GM12878 (cell line): ENCODE results near the gene THADA. TPM values are rescaled to one million over a fixed set of nuclear protein-coding genes. Genes with fewer than 3 reads are reported as not detected.
A peak's percentile ranks its signal among the peaks of the same experiment; 100 is the strongest.

Experiments used
- CHD1 ChIP-seq: IDR thresholded peaks from 2 replicates; pipeline ENCODE4 v1.6.1; 2012; ENCODE audit warnings: low read depth, low read length, improper control_type of control experiment
- EZH2 ChIP-seq: IDR thresholded peaks from 2 replicates; pipeline ENCODE4 v1.6.1; 2012; ENCODE audit warnings: low read depth, mild to moderate bottlenecking, control low read depth, inconsistent platforms, low read length, borderline replicate concordance; ENCODE audit not compliant: control insufficient read depth
- IRF4 ChIP-seq: IDR thresholded peaks from 2 replicates; pipeline ENCODE4 v1.6.1; 2011; ENCODE audit warnings: low read depth, low read length
- LARP7 ChIP-seq: fragments of 450-650 bp; IDR thresholded peaks from 2 replicates; pipeline ENCODE4 v1.6.1; 2017; ENCODE audit warnings: mild to moderate bottlenecking
- MTA2 ChIP-seq: fragments of 450-650 bp; IDR thresholded peaks from 2 replicates; pipeline ENCODE4 v1.6.1; 2016; ENCODE audit warnings: low read depth, mild to moderate bottlenecking, moderate library complexity
- NFYA ChIP-seq: IDR thresholded peaks from 2 replicates; pipeline ENCODE4 v1.6.1; 2011; ENCODE audit warnings: low read depth, mild to moderate bottlenecking, low read length, improper control_type of control experiment, borderline replicate concordance
- POLR2AphosphoS5 ChIP-seq: IDR thresholded peaks from 2 replicates; pipeline ENCODE4 v1.6.1; 2011; ENCODE audit warnings: mild to moderate bottlenecking, low read length, inconsistent platforms
- RB1 ChIP-seq: fragments of 450-650 bp; formaldehyde crosslinking; IDR thresholded peaks from 2 replicates; pipeline ENCODE4 v1.6.1; 2017; ENCODE audit warnings: mild to moderate bottlenecking, borderline replicate concordance
- SMARCA5 ChIP-seq: fragments of 450-650 bp; IDR thresholded peaks from 2 replicates; pipeline ENCODE4 v1.6.1; 2017; ENCODE audit warnings: mild to moderate bottlenecking
- SREBF1 ChIP-seq: IDR thresholded peaks from 2 replicates; pipeline ENCODE4 v1.6.1; 2012; ENCODE audit warnings: mild to moderate bottlenecking, low read length
- TARDBP ChIP-seq: IDR thresholded peaks from 2 replicates; pipeline ENCODE4 v1.6.1; 2016; ENCODE audit warnings: borderline replicate concordance
- TCF3 ChIP-seq: IDR thresholded peaks from 2 replicates; pipeline ENCODE4 v1.6.1; 2012; ENCODE audit warnings: low read depth, mild to moderate bottlenecking, low read length, borderline replicate concordance; ENCODE audit not compliant: insufficient read depth
- YY1 ChIP-seq: IDR thresholded peaks from 2 replicates; pipeline ENCODE4 v1.6.1; 2011; ENCODE audit warnings: low read depth, mild to moderate bottlenecking, low read length
- ZNF207 ChIP-seq: fragments of 450-650 bp; IDR thresholded peaks from 2 replicates; pipeline ENCODE4 v1.6.1; 2014; ENCODE audit warnings: antibody characterized with exemption, mild to moderate bottlenecking, borderline replicate concordance
- ZNF217 ChIP-seq: fragments of 450-650 bp; IDR thresholded peaks from 2 replicates; pipeline ENCODE4 v1.6.1; 2017; ENCODE audit warnings: antibody characterized with exemption, mild to moderate bottlenecking
- polyA plus RNA-seq, 11 experiments: library from polyadenylated mRNA; depleted of rRNA in 4 of 11; unstranded in 6 of 11; stranded (reverse) in 5 of 11; fragments of >200 nt; fragmentation: Nextera tagmentation in 4 of 11; fragmentation: Illumina TruSeq in 1 of 11; extraction: Ambion mirVana in 4 of 11; extraction: Trizol in 1 of 11; gene quantifications; 1 replicate in 1 of 11; 2 replicates in 10 of 11; pipeline versions ENCODE4 v1.2.1 to v1.2.3, GENCODE V29; 2011 to 2016; ENCODE audit warnings: inconsistent platforms in 2 of 11, missing spikeins in 2 of 11, low read depth in 1 of 11
- total RNA-seq, 4 experiments: library from RNA; depleted of rRNA in 3 of 4; stranded (reverse); fragments of >200 nt in 3 of 4; fragmentation: Illumina TruSeq in 1 of 4; extraction: Trizol in 1 of 4; gene quantifications; 2 replicates each; pipeline versions ENCODE4 v1.2.1 to v1.2.3, GENCODE V29; 2013 to 2021
- TF ChIP-seq, protein P1 (sequence below): fragments of 450-650 bp; formaldehyde crosslinking; IDR thresholded peaks from 2 replicates; pipeline ENCODE4 v1.4.0; 2020; ENCODE audit warnings: mild to moderate bottlenecking, moderate library complexity
- TF ChIP-seq, protein P2 (sequence below): IDR thresholded peaks from 2 replicates; pipeline ENCODE4 v1.6.1; 2012; ENCODE audit warnings: mild to moderate bottlenecking, low read depth, low read length

THADA gene
- total and polyA plus RNA-seq, 10 of the 15 experiments (the other 5 are each of a cell fraction or from before 2014, with no cell fraction given), result 14.6 to 33.2 (median 23.2) TPM

DNA sequence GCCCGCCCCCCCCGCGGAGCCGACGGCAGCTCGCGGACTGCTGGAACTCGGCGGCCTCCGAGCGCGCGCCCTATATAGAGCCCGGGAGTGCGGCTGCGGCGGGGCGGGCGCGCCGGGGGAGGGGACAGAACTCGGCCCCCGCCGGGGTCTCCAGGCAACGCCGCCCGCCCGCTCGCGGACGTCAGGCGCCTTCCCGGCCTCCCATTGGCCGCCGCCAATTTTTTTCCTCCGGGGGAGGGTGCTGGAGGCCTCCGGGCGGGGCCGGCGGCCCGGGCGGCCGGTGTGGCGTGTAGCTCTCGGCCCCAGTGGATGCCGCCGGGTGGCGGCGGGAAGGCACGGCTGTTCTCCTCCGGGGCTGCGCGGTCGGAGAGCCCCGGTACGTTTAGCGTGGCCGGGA lies 369.3 kb downstream of the THADA start, which contains the start of gene ZFP36L2 (continued):
- TF ChIP-seq, protein P1, sequence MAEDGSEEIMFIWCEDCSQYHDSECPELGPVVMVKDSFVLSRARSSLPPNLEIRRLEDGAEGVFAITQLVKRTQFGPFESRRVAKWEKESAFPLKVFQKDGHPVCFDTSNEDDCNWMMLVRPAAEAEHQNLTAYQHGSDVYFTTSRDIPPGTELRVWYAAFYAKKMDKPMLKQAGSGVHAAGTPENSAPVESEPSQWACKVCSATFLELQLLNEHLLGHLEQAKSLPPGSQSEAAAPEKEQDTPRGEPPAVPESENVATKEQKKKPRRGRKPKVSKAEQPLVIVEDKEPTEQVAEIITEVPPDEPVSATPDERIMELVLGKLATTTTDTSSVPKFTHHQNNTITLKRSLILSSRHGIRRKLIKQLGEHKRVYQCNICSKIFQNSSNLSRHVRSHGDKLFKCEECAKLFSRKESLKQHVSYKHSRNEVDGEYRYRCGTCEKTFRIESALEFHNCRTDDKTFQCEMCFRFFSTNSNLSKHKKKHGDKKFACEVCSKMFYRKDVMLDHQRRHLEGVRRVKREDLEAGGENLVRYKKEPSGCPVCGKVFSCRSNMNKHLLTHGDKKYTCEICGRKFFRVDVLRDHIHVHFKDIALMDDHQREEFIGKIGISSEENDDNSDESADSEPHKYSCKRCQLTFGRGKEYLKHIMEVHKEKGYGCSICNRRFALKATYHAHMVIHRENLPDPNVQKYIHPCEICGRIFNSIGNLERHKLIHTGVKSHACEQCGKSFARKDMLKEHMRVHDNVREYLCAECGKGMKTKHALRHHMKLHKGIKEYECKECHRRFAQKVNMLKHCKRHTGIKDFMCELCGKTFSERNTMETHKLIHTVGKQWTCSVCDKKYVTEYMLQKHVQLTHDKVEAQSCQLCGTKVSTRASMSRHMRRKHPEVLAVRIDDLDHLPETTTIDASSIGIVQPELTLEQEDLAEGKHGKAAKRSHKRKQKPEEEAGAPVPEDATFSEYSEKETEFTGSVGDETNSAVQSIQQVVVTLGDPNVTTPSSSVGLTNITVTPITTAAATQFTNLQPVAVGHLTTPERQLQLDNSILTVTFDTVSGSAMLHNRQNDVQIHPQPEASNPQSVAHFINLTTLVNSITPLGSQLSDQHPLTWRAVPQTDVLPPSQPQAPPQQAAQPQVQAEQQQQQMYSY, result no peak
- TF ChIP-seq TARDBP (no peak), RB1 (peak; percentile 76; the same call in 1 of the 2 replicates), SREBF1 (no peak), NFYA (no peak), LARP7 (0 out of 2 replicates have a peak, but pooled peaks have one; percentile 41), SMARCA5 (0 out of 2 replicates have a peak, but pooled peaks have one; percentile 41), ZNF207 (no peak), MTA2 (no peak), CHD1 (no peak), POLR2AphosphoS5 (peak; percentile 90), ZNF217 (no peak), IRF4 (no peak), TCF3 (peak; percentile 70; the same call in 1 of the 2 replicates), YY1 (peak; percentile 85), EZH2 (no peak)
- TF ChIP-seq, protein P2, sequence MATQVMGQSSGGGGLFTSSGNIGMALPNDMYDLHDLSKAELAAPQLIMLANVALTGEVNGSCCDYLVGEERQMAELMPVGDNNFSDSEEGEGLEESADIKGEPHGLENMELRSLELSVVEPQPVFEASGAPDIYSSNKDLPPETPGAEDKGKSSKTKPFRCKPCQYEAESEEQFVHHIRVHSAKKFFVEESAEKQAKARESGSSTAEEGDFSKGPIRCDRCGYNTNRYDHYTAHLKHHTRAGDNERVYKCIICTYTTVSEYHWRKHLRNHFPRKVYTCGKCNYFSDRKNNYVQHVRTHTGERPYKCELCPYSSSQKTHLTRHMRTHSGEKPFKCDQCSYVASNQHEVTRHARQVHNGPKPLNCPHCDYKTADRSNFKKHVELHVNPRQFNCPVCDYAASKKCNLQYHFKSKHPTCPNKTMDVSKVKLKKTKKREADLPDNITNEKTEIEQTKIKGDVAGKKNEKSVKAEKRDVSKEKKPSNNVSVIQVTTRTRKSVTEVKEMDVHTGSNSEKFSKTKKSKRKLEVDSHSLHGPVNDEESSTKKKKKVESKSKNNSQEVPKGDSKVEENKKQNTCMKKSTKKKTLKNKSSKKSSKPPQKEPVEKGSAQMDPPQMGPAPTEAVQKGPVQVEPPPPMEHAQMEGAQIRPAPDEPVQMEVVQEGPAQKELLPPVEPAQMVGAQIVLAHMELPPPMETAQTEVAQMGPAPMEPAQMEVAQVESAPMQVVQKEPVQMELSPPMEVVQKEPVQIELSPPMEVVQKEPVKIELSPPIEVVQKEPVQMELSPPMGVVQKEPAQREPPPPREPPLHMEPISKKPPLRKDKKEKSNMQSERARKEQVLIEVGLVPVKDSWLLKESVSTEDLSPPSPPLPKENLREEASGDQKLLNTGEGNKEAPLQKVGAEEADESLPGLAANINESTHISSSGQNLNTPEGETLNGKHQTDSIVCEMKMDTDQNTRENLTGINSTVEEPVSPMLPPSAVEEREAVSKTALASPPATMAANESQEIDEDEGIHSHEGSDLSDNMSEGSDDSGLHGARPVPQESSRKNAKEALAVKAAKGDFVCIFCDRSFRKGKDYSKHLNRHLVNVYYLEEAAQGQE, result 0 out of 2 replicates have a peak, but pooled peaks have one; percentile 7
- TF ChIP-seq, all 136 proteins: peak for 21
